ENCODE data around the gene KRTAP9-6.

The KRTAP9-6 gene

GRCh38 chr17:41304091-41304490 is 38.9 kb downstream of the KRTAP9-6 start:
- H3K4me3 ChIP-seq (ENCODE audit: low read depth, low read length, poor library complexity, severe bottlenecking), result no peak overlapping the region
- H3K27me3 ChIP-seq (ENCODE audit: insufficient read depth, low read length), result no peaks in the 10 kb centered on the region
- H4K20me1 ChIP-seq (ENCODE audit: insufficient read depth, low read length), result no peaks in the 10 kb centered on the region
- H3F3A ChIP-seq (ENCODE audit: insufficient read depth, low read length), result no peaks in the 10 kb centered on the region
- H2AFZ ChIP-seq (ENCODE audit: low read length), result no peak overlapping the region
- peaks cover 12% of the 10 kb centered on the region for H3K4me1 ChIP-seq (ENCODE audit: insufficient read depth, low read length, severe bottlenecking)
- no peaks in the 10 kb centered on the region for H3K36me3 ChIP-seq (ENCODE audit: insufficient read depth, low read length)
- H3K4me2 ChIP-seq (ENCODE audit: low read length), result no peak overlapping the region
- TF ChIP-seq EZH2 (IDR thresholded peaks at IDR 0.05; ENCODE audit: borderline replicate concordance, low read length) (no peak), CTCF (IDR thresholded peaks at IDR 0.05; ENCODE audit: low read length) (no peak)
- H3K9me3 ChIP-seq (ENCODE audit: low read length), result no peaks in the 10 kb centered on the region
- no peak overlapping the region for H3K27ac ChIP-seq (ENCODE audit: low read depth, low read length, poor library complexity, severe bottlenecking)
- no peaks in the 10 kb centered on the region for H3K79me2 ChIP-seq (ENCODE audit: insufficient read depth, low read length)
- no peak overlapping the region for H3K9ac ChIP-seq (ENCODE audit: low read length)
- no peaks in the 10 kb centered on the region for H3K9me2 ChIP-seq (ENCODE audit: low read depth, low read length)

- Histone ChIP-seq H3K27me3 (ENCODE audit: insufficient read depth, low read length) (no peaks in the 10 kb centered on the region), H3K4me2 (ENCODE audit: low read length) (no peak overlapping the region), H4K20me1 (ENCODE audit: insufficient read depth, low read length) (no peaks in the 10 kb centered on the region), H3K27ac (ENCODE audit: low read depth, low read length, poor library complexity, severe bottlenecking) (no peak overlapping the region), H3K79me2 (ENCODE audit: insufficient read depth, low read length) (no peaks in the 10 kb centered on the region), H2AFZ (ENCODE audit: low read length) (no peak overlapping the region), H3K4me3 (ENCODE audit: low read depth, low read length, poor library complexity, severe bottlenecking) (no peak overlapping the region), H3K9me3 (ENCODE audit: low read length) (no peaks in the 10 kb centered on the region), H3F3A (ENCODE audit: insufficient read depth, low read length) (no peaks in the 10 kb centered on the region), H3K4me1 (ENCODE audit: insufficient read depth, low read length, severe bottlenecking) (peaks cover 13% of the 10 kb centered on the region), H3K9ac (ENCODE audit: low read length) (no peak overlapping the region), H3K36me3 (ENCODE audit: insufficient read depth, low read length) (no peaks in the 10 kb centered on the region), H3K9me2 (ENCODE audit: low read depth, low read length) (no peaks in the 10 kb centered on the region)
- TF ChIP-seq CTCF (IDR thresholded peaks at IDR 0.05; ENCODE audit: low read length) (no peak), EZH2 (IDR thresholded peaks at IDR 0.05; ENCODE audit: borderline replicate concordance, low read length) (no peak)
Measured at GRCh38 chr17:41307647-41308046, 42.5 kb downstream of the KRTAP9-6 start.

GRCh38 chr17:41308251-41308917 is 43.2 kb downstream of the KRTAP9-6 start:
- H3K9me3 ChIP-seq (ENCODE audit: low read length), result no peaks in the 10 kb centered on the region
- H2AFZ ChIP-seq (ENCODE audit: low read length), result no peak overlapping the region
- H3K27ac ChIP-seq (ENCODE audit: low read depth, low read length, poor library complexity, severe bottlenecking), result peak overlapping the region; percentile 26
- no peaks in the 10 kb centered on the region for H3K79me2 ChIP-seq (ENCODE audit: insufficient read depth, low read length)
- H3K4me2 ChIP-seq (ENCODE audit: low read length), result peak overlapping the region; percentile 12; the same call in 1 of the 2 replicates
- H3F3A ChIP-seq (ENCODE audit: insufficient read depth, low read length), result no peaks in the 10 kb centered on the region
- peaks cover 13% of the 10 kb centered on the region for H3K4me1 ChIP-seq (ENCODE audit: insufficient read depth, low read length, severe bottlenecking)
- no peaks in the 10 kb centered on the region for H3K36me3 ChIP-seq (ENCODE audit: insufficient read depth, low read length)
- TF ChIP-seq EZH2 (IDR thresholded peaks at IDR 0.05; ENCODE audit: borderline replicate concordance, low read length), result no peak
- no peak for TF ChIP-seq CTCF (IDR thresholded peaks at IDR 0.05; ENCODE audit: low read length)
- peak overlapping the region; percentile 5 for H3K4me3 ChIP-seq (ENCODE audit: low read depth, low read length, poor library complexity, severe bottlenecking)
- no peak overlapping the region for H3K9ac ChIP-seq (ENCODE audit: low read length)
- no peaks in the 10 kb centered on the region for H3K9me2 ChIP-seq (ENCODE audit: low read depth, low read length)
- H4K20me1 ChIP-seq (ENCODE audit: insufficient read depth, low read length), result no peaks in the 10 kb centered on the region
- no peaks in the 10 kb centered on the region for H3K27me3 ChIP-seq (ENCODE audit: insufficient read depth, low read length)
